ENCODE data around the gene LRPPRC.
"Not testable (repeated sequence)": the region's sequence is repeated elsewhere in the genome, so short reads cannot be mapped to it uniquely, and the experiment has no call there.

The LRPPRC gene

DNA sequence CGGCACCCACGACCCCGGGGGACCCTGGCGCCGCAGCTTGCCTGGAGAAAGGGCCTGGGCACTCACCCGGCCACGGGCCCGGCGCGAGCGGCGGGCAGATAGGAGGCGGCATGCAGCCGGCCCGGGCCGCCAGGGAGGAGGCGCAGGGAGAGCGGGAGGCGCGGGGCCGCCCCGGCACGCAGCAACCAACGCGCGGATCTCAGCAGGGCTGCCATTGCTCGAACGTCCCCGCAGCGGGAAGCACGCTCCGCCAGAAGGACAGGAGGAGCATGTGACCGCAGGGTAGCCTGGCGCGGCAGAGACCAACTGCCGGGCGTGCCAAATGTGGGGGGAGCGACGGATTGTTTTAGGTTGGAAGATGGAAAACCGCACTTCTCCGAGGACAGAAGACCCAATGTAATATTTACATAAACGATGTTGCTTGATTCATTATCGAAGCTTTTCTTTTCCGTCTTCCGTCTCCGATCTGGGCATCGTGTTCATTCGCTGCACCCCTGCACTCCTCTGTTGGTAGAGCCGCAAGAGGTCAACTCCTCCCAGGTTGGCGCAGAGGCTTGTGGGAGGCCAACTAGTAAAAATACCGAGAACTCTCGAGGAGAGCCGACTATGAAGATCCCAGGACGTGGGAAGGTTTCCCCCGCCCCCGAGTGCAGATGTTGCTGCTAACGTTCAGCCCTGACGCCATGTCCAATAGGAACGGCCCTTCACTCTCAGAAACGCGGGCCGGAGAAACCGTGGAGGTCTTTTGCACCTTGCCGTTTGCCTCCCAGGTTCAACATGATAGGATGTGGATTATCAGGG lies at the start of gene LRPPRC:
Gene LRPPRC, minus strand, starts transcription at position 257 of the 801 bp plus-strand sequence. Its CDS starts 42 bp downstream, at position 215.
- peak; percentile 90 to 92 for DNase-seq

DNA sequence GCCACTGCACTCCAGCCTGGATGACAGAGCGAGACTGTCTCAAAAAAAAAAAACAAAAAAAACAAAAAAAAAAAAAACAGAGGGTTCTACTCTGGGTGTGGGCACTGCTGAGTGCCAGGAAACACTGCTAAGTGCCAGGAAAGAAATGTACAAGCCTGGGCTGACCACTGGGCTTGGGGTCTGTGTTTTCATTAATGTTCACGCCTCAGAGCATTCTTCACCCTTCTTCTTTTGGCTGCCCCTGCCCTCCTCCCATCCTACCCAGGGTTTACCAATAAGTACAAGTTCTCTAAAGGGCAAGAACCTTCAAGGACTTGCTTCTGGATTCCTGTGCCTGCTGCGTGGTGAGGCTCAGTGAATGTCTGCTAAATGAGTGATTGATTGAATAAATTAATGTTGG lies 49.3 kb upstream of the LRPPRC start:
- no peak for DNase-seq

DNA sequence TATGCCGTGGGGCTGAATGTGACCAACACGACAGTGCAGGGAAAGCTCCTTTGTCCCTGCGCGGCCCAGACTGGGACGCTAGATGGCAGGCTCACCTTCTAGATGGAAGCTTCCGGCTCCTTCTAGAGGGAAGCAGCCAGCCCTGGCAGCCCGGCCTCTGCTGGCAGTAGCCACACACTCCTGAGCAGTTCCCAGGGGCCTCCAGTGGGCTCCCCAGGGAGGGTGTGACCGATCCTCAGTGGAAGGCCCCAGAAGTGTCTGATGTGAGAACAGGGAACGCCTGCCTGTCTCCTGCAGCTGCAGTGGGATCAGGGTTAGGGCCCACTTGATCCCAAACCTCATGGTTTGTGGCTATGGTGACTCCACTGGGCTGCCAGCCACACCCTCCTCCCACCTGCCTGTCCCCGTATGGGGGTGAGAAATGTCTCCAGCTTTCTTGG lies 48.5 kb upstream of the LRPPRC start:
- DNase-seq, result peak; percentile 71 to 76

DNA sequence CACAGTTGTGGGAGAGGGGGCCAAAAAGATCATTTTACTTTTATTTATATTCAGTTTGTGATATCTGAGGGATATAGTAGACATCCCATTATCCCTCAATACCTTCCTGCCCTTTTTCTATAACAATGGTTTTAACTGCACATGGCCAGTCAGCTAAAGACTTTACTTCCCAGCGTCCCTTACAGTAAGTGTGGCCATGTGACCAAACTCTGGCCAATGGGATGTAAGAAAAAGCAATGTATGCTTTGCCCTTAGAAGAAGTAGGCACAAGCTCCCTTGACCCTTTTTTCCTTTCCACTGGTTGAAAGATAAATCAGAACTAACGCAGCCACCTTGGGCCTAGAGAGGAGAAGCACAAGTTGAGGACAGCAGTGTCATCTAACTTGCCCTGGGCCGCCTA lies 44.6 kb upstream of the LRPPRC start:
- no peak for DNase-seq

- DNase-seq, result no peak
Measured at GRCh38 chr2:44038277-44038676, 42.5 kb upstream of the LRPPRC start.

GRCh38 chr2:44037221-44037620 lies 41.4 kb upstream of the LRPPRC start:
- no peak for DNase-seq

GRCh38 chr2:44033947-44034346 lies 38.2 kb upstream of the LRPPRC start:
- DNase-seq, result no peak

- not testable (repeated sequence) for DNase-seq
Measured at GRCh38 chr2:44027076-44027475, 31.3 kb upstream of the LRPPRC start.

DNA sequence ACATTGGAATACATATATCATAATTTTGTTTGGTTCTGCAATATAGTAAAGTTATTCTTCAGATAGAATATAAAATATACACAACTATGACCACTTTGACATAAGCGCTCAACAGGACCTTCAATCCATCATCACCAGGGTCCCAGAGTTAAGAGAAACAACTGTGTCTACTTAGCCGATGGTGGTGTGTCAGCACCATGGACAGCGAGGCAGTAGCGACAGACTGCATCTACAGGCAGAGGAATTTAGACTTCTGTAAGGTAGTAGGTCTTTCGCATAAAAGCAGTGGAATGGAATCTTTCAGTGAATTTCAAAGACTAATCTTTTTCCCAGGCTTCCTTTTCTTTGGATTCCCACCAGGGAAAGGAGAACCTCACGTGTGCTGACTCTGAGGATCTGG lies 20.5 kb upstream of the LRPPRC start:
- no peak for DNase-seq

- DNase-seq, result no peak
Measured at GRCh38 chr2:44015239-44015638, 19.4 kb upstream of the LRPPRC start.

GRCh38 chr2:44013205-44013604 lies 17.4 kb upstream of the LRPPRC start:
- not testable (repeated sequence) for DNase-seq

- no peak for DNase-seq
Measured at GRCh38 chr2:44010266-44010665, 14.5 kb upstream of the LRPPRC start.

DNA sequence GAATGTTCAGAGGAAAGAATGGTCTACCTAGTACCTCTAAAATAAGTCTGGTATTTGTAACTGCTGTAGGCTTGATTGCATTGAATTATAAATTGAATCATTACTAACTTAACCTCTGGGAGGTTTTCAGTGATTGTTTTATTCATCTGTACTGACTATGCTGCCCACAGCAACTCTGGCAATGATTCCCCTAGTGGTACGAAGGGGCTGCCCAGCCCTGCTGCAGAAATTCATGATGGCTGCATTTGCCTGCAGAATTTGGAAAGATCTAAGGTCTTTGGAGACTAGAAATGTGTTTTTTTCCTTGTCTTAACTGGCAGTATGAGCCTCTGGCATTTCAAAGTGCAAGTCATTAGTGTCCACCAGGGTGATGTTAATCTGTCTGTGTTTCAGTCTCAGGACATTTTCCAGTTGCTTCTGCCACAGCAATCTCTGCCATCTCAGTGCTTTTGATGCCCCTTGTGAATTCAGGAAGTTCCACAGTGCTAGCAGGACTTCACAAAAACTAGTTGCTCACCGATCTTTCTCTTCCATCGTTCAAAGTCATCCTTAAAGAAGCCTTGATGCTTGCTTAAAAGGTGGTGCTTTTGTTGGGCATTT lies 13.4 kb upstream of the LRPPRC start:
- DNase-seq, result no peak

- no peak for DNase-seq
Measured at GRCh38 chr2:44005846-44006245, 10.1 kb upstream of the LRPPRC start.

- no peak for DNase-seq
Measured at GRCh38 chr2:44004735-44005602, 9.2 kb upstream of the LRPPRC start.

GRCh38 chr2:44001716-44002115 lies 5.9 kb upstream of the LRPPRC start:
- DNase-seq, result no peak

DNA sequence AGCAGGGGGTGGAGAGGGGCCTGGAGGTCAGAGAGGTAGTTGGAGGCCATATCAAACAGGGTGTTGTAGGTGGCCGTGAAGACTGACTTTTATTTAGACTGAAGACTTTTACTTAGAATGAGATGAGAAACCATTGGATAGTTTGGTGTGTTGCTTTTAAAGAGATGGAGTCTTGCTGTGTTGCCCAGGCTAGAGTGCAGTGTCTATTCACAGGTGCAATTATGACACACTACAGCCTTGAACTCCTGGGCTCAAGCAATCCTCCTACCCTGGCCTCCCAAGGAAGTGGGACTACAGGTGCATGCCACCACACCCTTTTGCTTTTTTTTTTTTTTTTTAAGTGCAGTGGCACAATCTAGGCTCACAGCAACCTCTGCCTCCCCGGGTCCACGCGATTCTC lies 2.5 kb upstream of the LRPPRC start:
- no peak for DNase-seq

DNA sequence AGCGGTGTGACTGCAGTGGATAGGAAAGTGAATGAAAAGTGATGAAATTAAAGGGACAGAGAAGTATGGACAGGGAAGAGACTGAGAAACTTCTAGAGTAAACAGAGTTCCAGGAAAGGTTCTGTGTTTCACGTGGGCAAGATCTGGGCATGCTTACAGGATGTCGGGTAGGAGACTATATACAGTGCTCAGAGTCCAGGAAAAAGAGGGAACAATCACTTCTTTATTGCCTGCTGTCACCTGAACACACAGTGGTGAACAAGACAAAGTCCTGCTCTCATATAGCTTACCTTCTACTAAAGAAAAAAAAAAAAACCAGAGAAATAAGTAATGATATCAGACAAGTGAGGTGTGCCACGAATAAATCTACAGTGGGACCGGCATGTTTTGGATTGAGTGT lies 2.4 kb downstream of the LRPPRC start:
- DNase-seq, result no peak

DNA sequence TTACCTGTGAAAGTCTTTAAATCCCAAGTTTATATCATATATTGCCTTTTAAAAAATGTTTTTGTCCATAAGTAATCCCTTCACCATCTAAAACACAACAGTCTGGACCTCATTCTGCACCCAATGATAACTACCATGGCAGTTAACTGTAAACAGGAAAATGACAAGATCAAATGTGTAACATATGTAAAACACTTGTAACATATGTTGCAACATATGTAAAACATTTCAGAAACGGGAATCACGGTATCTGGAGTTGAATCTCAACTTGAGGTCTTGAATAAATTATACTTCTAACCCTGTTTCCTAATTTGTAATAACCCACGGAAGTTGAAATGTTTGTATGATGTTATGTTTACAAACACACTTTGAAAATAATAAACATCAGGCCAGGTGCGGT lies 6.2 kb downstream of the LRPPRC start:
- DNase-seq, result no peak

DNA sequence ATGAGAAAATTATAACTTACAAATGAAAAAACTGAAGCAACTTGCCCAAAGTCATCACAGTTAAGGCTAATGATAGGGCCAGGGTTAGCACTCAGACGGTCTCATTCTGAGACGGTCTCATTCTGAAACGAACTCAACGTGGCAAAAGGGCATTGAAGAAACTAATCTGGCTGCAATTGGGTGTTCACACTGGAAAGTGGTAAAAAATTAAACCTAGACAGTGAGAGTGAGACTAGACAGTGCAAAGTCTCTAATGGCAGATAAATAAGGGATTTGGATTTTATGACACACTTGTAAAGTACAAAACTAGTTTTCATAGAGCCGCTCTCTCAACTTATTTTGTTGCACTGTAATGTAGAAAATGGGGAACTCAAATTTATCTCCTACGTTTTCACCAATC lies 9.2 kb downstream of the LRPPRC start:
- DNase-seq, result no peak

GRCh38 chr2:43985359-43985758 lies 10.4 kb downstream of the LRPPRC start:
- no peak for DNase-seq

GRCh38 chr2:43984533-43984932 lies 11.3 kb downstream of the LRPPRC start:
- no peak for DNase-seq

GRCh38 chr2:43980902-43981301 lies 14.9 kb downstream of the LRPPRC start:
- no peak for DNase-seq
